HepG2 (cell line): ENCODE measurements around the gene USF2. TPM values are rescaled to one million over a fixed set of nuclear protein-coding genes. Genes with fewer than 3 reads are reported as not detected.

Experiments used
- AKNA ChIP-seq: sonication (generic); formaldehyde crosslinking; IDR thresholded peaks from 2 replicates; pipeline ENCODE4 v1.4.0; 2020; ENCODE audit warnings: missing genetic modification reagents, borderline replicate concordance
- BCL3 ChIP-seq: sonication (generic); formaldehyde crosslinking; IDR thresholded peaks from 2 replicates; pipeline ENCODE4 v1.5.1; 2020; ENCODE audit warnings: mild to moderate bottlenecking, missing genetic modification reagents, moderate library complexity
- EZH2 ChIP-seq: conservative IDR thresholded peaks from 2 replicates; pipeline ENCODE4 v1.6.1; 2012; ENCODE audit warnings: mild to moderate bottlenecking, low read depth, low read length, moderate library complexity
- MATR3 ChIP-seq: sonication (generic); formaldehyde crosslinking; IDR thresholded peaks from 2 replicates; pipeline ENCODE4 v1.4.0; 2020; ENCODE audit warnings: missing genetic modification reagents
- MED8 ChIP-seq: sonication (generic); formaldehyde crosslinking; IDR thresholded peaks from 2 replicates; pipeline ENCODE4 v1.8.1; 2023; ENCODE audit warnings: mild to moderate bottlenecking, missing genetic modification reagents; ENCODE audit not compliant: insufficient replicate concordance
- MTF1 ChIP-seq: sonication (generic); formaldehyde crosslinking; IDR thresholded peaks from 2 replicates; pipeline ENCODE4 v1.5.0; 2020; ENCODE audit warnings: missing genetic modification reagents
- PBX2 ChIP-seq: IDR thresholded peaks from 2 replicates; pipeline ENCODE4 v1.6.1; 2016; ENCODE audit warnings: control low read depth
- PHF8 ChIP-seq: sonication (generic); formaldehyde crosslinking; IDR thresholded peaks from 2 replicates; pipeline ENCODE4 v1.5.0; 2020; ENCODE audit warnings: missing genetic modification reagents
- REST ChIP-seq, 2 experiments: IDR thresholded peaks; 2 replicates each; pipeline ENCODE4 v1.6.1; 2011 to 2012; ENCODE audit warnings: low read length in 2 of 2, borderline replicate concordance in 1 of 2, low read depth in 1 of 2, mild to moderate bottlenecking in 1 of 2, moderate library complexity in 1 of 2
- SYNCRIP ChIP-seq: fragments of 200-400 bp; formaldehyde crosslinking; IDR thresholded peaks from 2 replicates; pipeline ENCODE4 v1.6.1; 2018; ENCODE audit warnings: mild to moderate bottlenecking, low read depth, low read length; ENCODE audit not compliant: insufficient read depth
- TIGD3 ChIP-seq: sonication (generic); formaldehyde crosslinking; IDR thresholded peaks from 2 replicates; pipeline ENCODE4 v1.5.1; 2020; ENCODE audit warnings: mild to moderate bottlenecking, missing genetic modification reagents, borderline replicate concordance
- polyA plus RNA-seq, 8 experiments: library from polyadenylated mRNA; depleted of rRNA in 3 of 8; stranded (reverse) in 7 of 8; unstranded in 1 of 8; fragments of >200 nt; fragmentation: Illumina TruSeq in 4 of 8; extraction: Trizol in 4 of 8; gene quantifications; 2 replicates each; pipeline versions ENCODE4 v1.2.1 to v1.2.3, GENCODE V29; 2011 to 2016; ENCODE audit warnings: low read depth in 4 of 8, missing spikeins in 1 of 8, mixed read lengths in 1 of 8; ENCODE audit not compliant: insufficient read depth in 1 of 8
- total RNA-seq, 5 experiments: library from RNA; depleted of rRNA; stranded (reverse); fragments of >200 nt; fragmentation: Illumina TruSeq; extraction: Trizol; gene quantifications; 2 replicates each; pipeline ENCODE4 v1.2.3, GENCODE V29; 2016; ENCODE audit warnings: low read depth in 1 of 5

Gene USF2
- total and polyA plus RNA-seq, 2 of the 13 experiments (the other 11 are each of a cell fraction or from before 2014, with no cell fraction given): 54.9 to 106 TPM

- TF ChIP-seq AKNA (CRISPR knock-in tag) (no peak), SYNCRIP (no peak), TIGD3 (CRISPR knock-in tag) (no peak), BCL3 (CRISPR knock-in tag) (no peak), PBX2 (CRISPR knock-in tag) (no peak), MED8 (CRISPR knock-in tag) (no peak), REST (IDR thresholded peaks at IDR 0.05; ENCODE audit: borderline replicate concordance in 1 of 2, low read depth in 1 of 2, low read length in 2 of 2) (no peak), EZH2 (no peak), PHF8 (CRISPR knock-in tag) (no peak), MTF1 (CRISPR knock-in tag) (no peak), MATR3 (CRISPR knock-in tag) (no peak)
- TF ChIP-seq, all 625 proteins: peak for 0
These were observed 44.8 kb upstream of the USF2 start (continued) for GRCh38 chr19:35223862-35224505.
